Measurements from ENCODE around the gene POP4. TPM values are rescaled to one million over a fixed set of nuclear protein-coding genes. Genes with fewer than 3 reads are reported as not detected.

The POP4 gene
- total and polyA plus RNA-seq, 9 of the 15 experiments (the other 6 are each of a cell fraction or from before 2014, with no cell fraction given) = 42.1 to 128 (median 99.0) TPM

- TF ChIP-seq ARID4B (CRISPR knock-in tag; IDR thresholded peaks at IDR 0.05) = no peak
- no peak for TF ChIP-seq FOXK2 (conservative IDR thresholded peaks at IDR 0.05 in 1 of 2, IDR thresholded peaks at IDR 0.05 in 1 of 2; ENCODE audit: low read depth in 2 of 2)
- TF ChIP-seq ZNF57 (CRISPR knock-in tag; IDR thresholded peaks at IDR 0.05) = no peak
- no peak for TF ChIP-seq RCOR1 (IDR thresholded peaks at IDR 0.05; ENCODE audit: borderline replicate concordance in 1 of 2, low read depth in 2 of 2, low read length in 2 of 2)
- TF ChIP-seq SNIP1 (IDR thresholded peaks at IDR 0.05; ENCODE audit: low read depth) = no peak
- no peak for TF ChIP-seq KHSRP (IDR thresholded peaks at IDR 0.05)
- TF ChIP-seq ZKSCAN8 (CRISPR knock-in tag; IDR thresholded peaks at IDR 0.05) = no peak
These were observed 38.6 kb upstream of the POP4 start (continued) for GRCh38 chr19:29567366-29567915.

Measured in K562 (cell line).